GM23338 (cell line): Measurements from ENCODE around the gene PCSK6. TPM values are rescaled to one million over a fixed set of nuclear protein-coding genes. Genes with fewer than 3 reads are reported as not detected.

Experiments
- ATAC-seq: fragments of 200-7000 bp; cut with Tn5 transposase; 3 replicates; pipeline ENCODE4 v1.9.1; 2020
- DNase-seq: peaks from one replicate; pipeline ENCODE4 v3.0.0-alpha.2; 2015; ENCODE audit warnings: low spot score
- H2AFZ ChIP-seq: fragments of 200-600 bp; sonication (generic); 2 replicates; pipeline ENCODE4 v1.8.0; 2016; ENCODE audit warnings: antibody characterized with exemption, mild to moderate bottlenecking, moderate library complexity
- H3F3A ChIP-seq: fragments of 200-600 bp; sonication (generic); replicated peaks from 2 replicates; pipeline ENCODE4 v1.8.0; 2017; ENCODE audit warnings: antibody characterized with exemption, mixed run types, low read depth
- H3K27ac ChIP-seq: fragments of 200-600 bp; sonication (generic); 2 replicates; pipeline ENCODE4 v1.6.1; 2016; ENCODE audit warnings: low read depth
- H3K27me3 ChIP-seq: fragments of 200-600 bp; sonication (generic); 2 replicates; pipeline ENCODE4 v1.8.0; 2016; ENCODE audit warnings: mild to moderate bottlenecking, mixed run types, moderate library complexity; ENCODE audit not compliant: insufficient read depth
- H3K36me3 ChIP-seq: fragments of 200-600 bp; sonication (generic); 2 replicates; pipeline ENCODE4 v1.8.0; 2016; ENCODE audit warnings: mild to moderate bottlenecking; ENCODE audit not compliant: insufficient read depth
- H3K4me1 ChIP-seq: fragments of 200-600 bp; sonication (generic); 2 replicates; pipeline ENCODE4 v1.8.0; 2016; ENCODE audit warnings: mild to moderate bottlenecking, moderate library complexity; ENCODE audit not compliant: insufficient read depth
- H3K4me2 ChIP-seq: fragments of 200-600 bp; sonication (generic); 2 replicates; pipeline ENCODE4 v1.7.1; 2017; ENCODE audit warnings: mixed run types
- H3K4me3 ChIP-seq: fragments of 200-600 bp; sonication (generic); 2 replicates; pipeline ENCODE4 v1.6.1; 2016; ENCODE audit warnings: mixed run types
- H3K79me2 ChIP-seq: fragments of 200-600 bp; sonication (generic); replicated peaks from 2 replicates; pipeline ENCODE4 v1.8.0; 2017; ENCODE audit warnings: mild to moderate bottlenecking; ENCODE audit not compliant: insufficient read depth
- H3K9me2 ChIP-seq: fragments of 200-600 bp; sonication (generic); 2 replicates; pipeline ENCODE4 v1.8.0; 2017; ENCODE audit not compliant: insufficient read depth
- H4K20me1 ChIP-seq: fragments of 200-600 bp; sonication (generic); replicated peaks from 2 replicates; pipeline ENCODE4 v1.8.0; 2017; ENCODE audit warnings: mild to moderate bottlenecking; ENCODE audit not compliant: insufficient read depth
- H3K27ac Mint-ChIP-seq: 2 replicates; pipeline ENCODE4 v1.8.0; 2020; ENCODE audit warnings: inconsistent platforms, mild to moderate bottlenecking, moderate library complexity, mixed read lengths
- H3K27me3 Mint-ChIP-seq: 3 replicates; pipeline ENCODE4 v1.8.0; 2022; ENCODE audit warnings: low read depth, mild to moderate bottlenecking, moderate library complexity, mixed read lengths, inconsistent platforms; ENCODE audit not compliant: insufficient read depth, poor library complexity
- H3K36me3 Mint-ChIP-seq: 3 replicates; pipeline ENCODE4 v1.8.0; 2021; ENCODE audit warnings: low read depth, mild to moderate bottlenecking, inconsistent platforms, moderate library complexity, mixed read lengths
- H3K4me1 Mint-ChIP-seq: 3 replicates; pipeline ENCODE4 v1.8.0; 2020; ENCODE audit warnings: mild to moderate bottlenecking, inconsistent platforms, mixed read lengths
- H3K4me3 Mint-ChIP-seq: 3 replicates; pipeline ENCODE4 v1.8.0; 2021; ENCODE audit warnings: moderate library complexity, mild to moderate bottlenecking, inconsistent platforms, mixed read lengths
- H3K9me3 Mint-ChIP-seq: 3 replicates; pipeline ENCODE4 v1.8.0; 2020; ENCODE audit warnings: moderate library complexity, mild to moderate bottlenecking, inconsistent platforms, mixed read lengths
- CREB1 ChIP-seq: fragments of 250-450 bp; sonication (Bioruptor Pico); IDR thresholded peaks from 2 replicates; pipeline ENCODE4 v1.5.0; 2020; ENCODE audit warnings: low read depth, mild to moderate bottlenecking, moderate library complexity
- CTCF ChIP-seq, 2 experiments: fragments of 200-600 bp in 1 of 2; sonication (generic) in 1 of 2; conservative IDR thresholded peaks; 2 replicates each; pipeline versions ENCODE4 v1.5.1 to v1.6.1; 2016 to 2017; ENCODE audit warnings: antibody characterized with exemption in 2 of 2, low read depth in 2 of 2, mild to moderate bottlenecking in 2 of 2, moderate library complexity in 1 of 2
- EZH2 ChIP-seq: fragments of 200-600 bp; sonication (generic); IDR thresholded peaks from one replicate; pipeline ENCODE4 v1.8.0; 2017; ENCODE audit warnings: antibody characterized with exemption, mild to moderate bottlenecking, low read depth; ENCODE audit not compliant: unreplicated experiment
- EZH2phosphoT487 ChIP-seq: fragments of 200-600 bp; sonication (generic); IDR thresholded peaks from one replicate; pipeline ENCODE4 v1.8.1; 2018; ENCODE audit warnings: antibody characterized with exemption; ENCODE audit not compliant: unreplicated experiment
- JUNB ChIP-seq: IDR thresholded peaks from one replicate; pipeline ENCODE4 v1.6.1; 2016; ENCODE audit warnings: antibody characterized with exemption; ENCODE audit not compliant: unreplicated experiment
- NANOG ChIP-seq: IDR thresholded peaks from 2 replicates; pipeline ENCODE4 v1.6.1; 2016; ENCODE audit warnings: antibody characterized with exemption, borderline replicate concordance
- POLR2AphosphoS5 ChIP-seq: IDR thresholded peaks from 2 replicates; pipeline ENCODE4 v1.6.1; 2016; ENCODE audit warnings: antibody characterized with exemption, low read depth
- REST ChIP-seq: IDR thresholded peaks from one replicate; pipeline ENCODE4 v1.6.1; 2018; ENCODE audit warnings: antibody characterized with exemption; ENCODE audit not compliant: unreplicated experiment
- STAT1 ChIP-seq: IDR thresholded peaks from one replicate; pipeline ENCODE4 v1.6.1; 2016; ENCODE audit warnings: antibody characterized with exemption; ENCODE audit not compliant: unreplicated experiment
- ZNF114 ChIP-seq: fragments of 250-450 bp; sonication (Bioruptor Pico); IDR thresholded peaks from 2 replicates; pipeline ENCODE4 v1.5.0; 2020; ENCODE audit warnings: mild to moderate bottlenecking, moderate library complexity
- ZNF331 ChIP-seq: fragments of 250-450 bp; sonication (Bioruptor Pico); IDR thresholded peaks from 2 replicates; pipeline ENCODE4 v1.5.0; 2020; ENCODE audit warnings: low read depth, mild to moderate bottlenecking, moderate library complexity
- ZNF462 ChIP-seq: fragments of 250-450 bp; sonication (Bioruptor Pico); IDR thresholded peaks from 2 replicates; pipeline ENCODE4 v1.5.0; 2020; ENCODE audit warnings: mild to moderate bottlenecking, moderate library complexity
- polyA plus RNA-seq: library from polyadenylated mRNA; unstranded; fragments of >200 nt; fragmentation: Nextera tagmentation; extraction: Ambion mirVana; gene quantifications from 2 replicates; pipeline ENCODE4 v1.2.1, GENCODE V29; 2016
- total RNA-seq: library from RNA; depleted of rRNA; stranded (reverse); fragments of >200 nt; shearing (Covaris generic); gene quantifications from 2 replicates; pipeline ENCODE4 v1.2.3, GENCODE V29; 2014
- TF ChIP-seq, protein P1 (sequence below): IDR thresholded peaks from 2 replicates; pipeline ENCODE4 v1.6.1; 2016; ENCODE audit warnings: antibody characterized with exemption

The PCSK6 gene
- total and polyA plus RNA-seq, 2 experiments from 2014 or later, result 1.7 to 6.7 TPM

DNA sequence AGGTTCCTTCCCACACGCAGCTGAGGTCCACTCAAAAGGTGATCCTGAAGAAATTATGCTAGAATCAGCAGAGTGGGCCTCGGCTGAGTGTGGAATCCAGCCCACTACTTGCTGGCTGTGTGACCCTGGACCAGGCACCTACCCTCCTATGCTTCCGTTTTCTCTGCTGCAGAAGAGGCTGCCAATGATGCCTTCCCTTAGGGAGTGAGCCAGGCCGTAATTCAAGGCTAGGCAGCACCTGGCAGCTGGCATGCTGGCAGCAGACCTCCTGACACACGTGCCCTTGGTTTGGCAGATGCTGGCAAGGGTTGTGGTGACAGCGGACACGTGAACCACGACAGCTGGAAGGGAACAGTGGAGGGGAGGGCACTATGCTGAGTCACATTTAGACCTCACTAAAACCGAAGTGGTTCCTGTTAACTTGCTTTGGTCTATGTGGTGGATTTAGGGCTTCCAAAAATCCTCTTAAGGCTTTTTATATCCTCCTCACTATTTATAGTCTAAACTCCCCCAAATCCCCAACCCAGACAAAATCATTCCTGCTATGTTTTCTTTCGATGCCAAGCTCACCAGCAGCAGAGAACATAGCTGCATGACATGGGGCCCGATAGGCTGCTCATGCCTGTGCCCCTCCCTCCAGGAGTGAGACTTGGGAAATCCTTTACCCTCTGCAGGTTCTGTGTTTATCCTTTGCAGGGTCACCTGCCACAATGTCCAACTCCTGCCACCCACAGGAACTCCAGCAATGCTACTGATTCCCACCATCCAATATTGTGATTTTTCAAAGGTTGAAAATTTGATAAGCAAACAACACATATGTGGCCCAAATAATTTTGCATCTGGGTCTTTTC is 10.6 kb upstream of the PCSK6 start:
- Mint-ChIP-seq H3K4me1 (peaks cover 31% of the 10 kb centered on the region), H3K27me3 (peaks cover 17% of the 10 kb centered on the region), H3K9me3 (no peaks in the 10 kb centered on the region; the same call in 2 of the 3 replicates), H3K4me3 (no peak overlapping the region), H3K27ac (no peak overlapping the region), H3K36me3 (no peaks in the 10 kb centered on the region)
- no peak overlapping the region for H3K4me2 ChIP-seq
- H3K4me3 ChIP-seq, result no peak overlapping the region
- no peaks in the 10 kb centered on the region for H3K9me2 ChIP-seq
- no peaks in the 10 kb centered on the region for H3K27me3 ChIP-seq
- no peak overlapping the region for H2AFZ ChIP-seq
- peaks cover 7% of the 10 kb centered on the region; the same call in 1 of the 2 replicates for H3K4me1 ChIP-seq
- H3K27ac ChIP-seq, result no peak overlapping the region
- no peaks in the 10 kb centered on the region for H3F3A ChIP-seq
- no peaks in the 10 kb centered on the region for H3K79me2 ChIP-seq
- DNase-seq (no peak), ATAC-seq (no peak)
- H3K36me3 ChIP-seq, result no peaks in the 10 kb centered on the region
- H4K20me1 ChIP-seq, result no peaks in the 10 kb centered on the region
- TF ChIP-seq REST (no peak), CREB1 (CRISPR knock-in tag) (no peak), POLR2AphosphoS5 (no peak), JUNB (no peak), STAT1 (no peak), ZNF114 (no peak), NANOG (no peak), EZH2phosphoT487 (no peak), ZNF331 (CRISPR knock-in tag) (no peak), CTCF (conservative IDR thresholded peaks at IDR 0.05; ENCODE audit: low read depth in 2 of 2) (no peak), EZH2 (no peak), ZNF462 (no peak)
- TF ChIP-seq, protein P1, sequence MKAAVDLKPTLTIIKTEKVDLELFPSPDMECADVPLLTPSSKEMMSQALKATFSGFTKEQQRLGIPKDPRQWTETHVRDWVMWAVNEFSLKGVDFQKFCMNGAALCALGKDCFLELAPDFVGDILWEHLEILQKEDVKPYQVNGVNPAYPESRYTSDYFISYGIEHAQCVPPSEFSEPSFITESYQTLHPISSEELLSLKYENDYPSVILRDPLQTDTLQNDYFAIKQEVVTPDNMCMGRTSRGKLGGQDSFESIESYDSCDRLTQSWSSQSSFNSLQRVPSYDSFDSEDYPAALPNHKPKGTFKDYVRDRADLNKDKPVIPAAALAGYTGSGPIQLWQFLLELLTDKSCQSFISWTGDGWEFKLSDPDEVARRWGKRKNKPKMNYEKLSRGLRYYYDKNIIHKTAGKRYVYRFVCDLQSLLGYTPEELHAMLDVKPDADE, result no peak
